ACC112 (cell line): ENCODE results near the gene RLIM.
A peak's percentile ranks its signal among the peaks of the same experiment; 100 is the strongest.

Source experiments
- H2AFZ ChIP-seq: fragments of 200-600 bp; sonication (generic); one replicate; pipeline ENCODE4 v1.6.0; 2017; ENCODE audit warnings: antibody characterized with exemption, low read length; ENCODE audit not compliant: unreplicated experiment
- H3K27ac ChIP-seq: fragments of 200-600 bp; sonication (generic); 2 replicates; pipeline ENCODE4 v1.5.1; 2014; ENCODE audit warnings: low read depth, mild to moderate bottlenecking, antibody characterized with exemption, low read length, moderate library complexity
- H3K27me3 ChIP-seq: fragments of 200-600 bp; sonication (generic); 2 replicates; pipeline ENCODE4 v1.6.1; 2014; ENCODE audit warnings: mild to moderate bottlenecking, antibody characterized with exemption, low read length, moderate library complexity, mixed read lengths; ENCODE audit not compliant: insufficient read depth
- H3K36me3 ChIP-seq: fragments of 200-600 bp; sonication (generic); 2 replicates; pipeline ENCODE4 v1.6.1; 2016; ENCODE audit warnings: mild to moderate bottlenecking, antibody characterized with exemption, low read length, moderate library complexity, mixed read lengths; ENCODE audit not compliant: insufficient read depth
- H3K4me1 ChIP-seq: fragments of 200-600 bp; sonication (generic); one replicate; pipeline ENCODE4 v1.6.1; 2016; ENCODE audit warnings: low read length, mixed read lengths; ENCODE audit not compliant: insufficient read depth, unreplicated experiment, control insufficient read depth
- H3K4me3 ChIP-seq: fragments of 200-600 bp; sonication (generic); 2 replicates; pipeline ENCODE4 v1.5.1; 2014; ENCODE audit warnings: mild to moderate bottlenecking, low read depth, low read length
- H3K79me2 ChIP-seq: fragments of 200-600 bp; sonication (generic); one replicate; pipeline ENCODE4 v1.6.0; 2016; ENCODE audit warnings: low read length; ENCODE audit not compliant: control insufficient read depth, unreplicated experiment, insufficient read depth

RLIM gene

DNA sequence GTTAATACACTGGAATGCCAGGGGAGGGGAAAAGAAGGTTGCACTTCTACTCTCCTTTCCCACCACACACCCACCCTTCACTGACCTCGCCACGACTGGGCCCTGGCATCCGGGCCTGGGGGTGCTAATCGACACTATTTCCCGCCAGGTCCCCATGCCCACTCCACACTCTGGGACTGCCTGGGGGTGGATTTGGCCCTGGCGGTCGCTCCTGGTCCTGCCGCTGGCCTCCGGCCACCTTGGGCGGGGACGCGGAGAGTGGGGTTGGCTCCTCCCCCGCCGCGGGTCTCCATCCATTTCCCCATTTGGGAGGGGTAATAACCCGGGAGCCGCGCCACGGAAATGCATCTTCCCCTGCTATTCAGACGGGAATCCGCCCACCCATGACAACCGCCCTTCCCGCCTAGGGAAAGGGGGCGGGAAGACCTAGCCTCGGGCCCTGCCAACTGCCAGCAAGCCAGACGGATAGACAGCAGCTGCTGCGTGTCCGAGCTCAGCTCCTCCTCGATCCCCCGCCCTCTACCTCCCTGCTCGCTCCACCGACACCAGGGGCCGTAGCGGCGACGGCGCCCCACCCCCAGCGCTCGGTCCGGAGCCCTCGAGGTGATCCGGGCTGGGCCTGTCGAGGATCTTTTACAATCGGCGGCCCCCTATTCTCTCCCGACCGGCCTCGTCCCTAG is 78.1 kb downstream of the RLIM start:
- no peaks in the 10 kb centered on the region for H3K36me3 ChIP-seq
- H3K79me2 ChIP-seq: no peaks in the 10 kb centered on the region
- peaks cover 14% of the 10 kb centered on the region for H3K4me1 ChIP-seq
- H3K4me3 ChIP-seq: peak overlapping the region; percentile 77
- peak overlapping the region; percentile 46 for H2AFZ ChIP-seq
- H3K27me3 ChIP-seq: no peaks in the 10 kb centered on the region
- peak overlapping the region; percentile 86 for H3K27ac ChIP-seq

DNA sequence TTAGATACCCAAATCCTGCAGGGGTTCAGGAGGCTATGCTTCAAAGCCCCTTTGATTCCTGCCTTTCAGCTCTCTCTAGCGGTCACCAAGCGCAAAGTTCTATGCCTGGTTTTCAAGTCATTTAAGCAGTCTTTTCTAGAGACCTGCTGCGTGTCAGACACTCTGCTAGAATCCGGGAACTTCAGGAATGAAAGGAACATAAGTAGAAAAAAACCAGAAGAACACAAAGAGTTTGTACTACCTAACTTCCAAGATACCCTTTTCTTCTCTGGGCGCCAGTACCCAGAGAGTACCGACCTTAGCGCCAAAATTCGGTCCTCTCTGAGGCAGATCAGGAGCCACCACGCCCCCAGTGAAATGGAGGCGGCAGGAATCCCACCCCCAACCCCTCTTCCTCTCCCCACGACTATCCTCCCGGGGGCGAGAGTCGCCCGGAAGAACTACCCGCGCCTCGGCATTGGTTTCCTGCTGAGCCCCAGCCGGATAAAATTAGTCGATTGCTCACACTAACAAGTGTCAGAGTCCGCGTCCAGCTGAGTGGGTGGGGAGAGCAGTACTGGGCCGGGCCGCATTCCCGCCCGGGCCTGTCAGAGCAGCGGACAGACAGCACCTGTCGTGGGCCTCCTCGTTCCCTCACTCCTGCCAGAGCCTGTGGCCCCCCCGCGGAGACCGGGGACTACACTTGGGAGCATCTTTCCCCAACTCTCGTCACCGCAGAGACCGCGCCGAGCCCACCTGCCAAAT is 78.8 kb downstream of the RLIM start:
- H3K27ac ChIP-seq: peak overlapping the region; percentile 56

More for the DNA sequence above, 78.8 kb downstream of the RLIM start:
- peaks cover 14% of the 10 kb centered on the region for H3K4me1 ChIP-seq
- peak overlapping the region; percentile 77 for H3K4me3 ChIP-seq
- H3K79me2 ChIP-seq: no peaks in the 10 kb centered on the region
- no peaks in the 10 kb centered on the region for H3K27me3 ChIP-seq
- H3K36me3 ChIP-seq: no peaks in the 10 kb centered on the region
- peak overlapping the region; percentile 14 for H2AFZ ChIP-seq
